ENCODE data around the gene CIART.

DNA sequence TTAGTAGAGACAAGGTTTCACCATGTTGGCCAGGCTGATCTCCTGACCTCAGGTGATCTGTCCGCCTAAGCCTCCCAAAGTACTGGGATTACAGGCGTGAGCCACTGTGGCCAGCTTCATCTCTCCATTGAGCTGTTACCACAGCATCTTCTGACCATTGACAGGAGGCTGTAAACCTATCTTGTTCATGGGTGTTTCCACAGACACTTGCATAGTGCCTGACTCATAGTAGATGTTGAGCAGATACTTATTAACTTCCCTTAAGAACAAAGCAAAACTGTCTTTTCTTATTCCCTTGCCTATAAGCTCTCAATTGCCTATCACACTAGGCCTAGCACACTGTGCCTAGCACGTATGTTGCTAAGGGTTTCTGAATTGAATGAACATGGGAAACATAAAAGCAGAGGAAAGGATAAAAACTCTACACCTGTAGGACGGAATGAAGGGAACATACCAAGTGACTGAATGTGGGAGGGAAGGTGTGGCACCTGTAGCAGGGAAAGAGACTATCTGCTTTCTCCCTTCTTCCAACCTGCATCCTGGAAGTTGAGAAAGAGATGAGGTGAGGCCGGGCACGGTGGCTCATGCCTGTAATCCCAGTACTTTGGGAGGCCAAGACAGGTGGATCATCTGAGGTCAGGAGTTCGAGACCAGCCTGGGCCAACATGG lies 10.9 kb upstream of the CIART start:
- TF ChIP-seq NRF1 (conservative IDR thresholded peaks at IDR 0.05; ENCODE audit: low read depth, low read length) = no peak
- TF ChIP-seq SMAD5 (IDR thresholded peaks at IDR 0.05; ENCODE audit: low read depth) = no peak
- no peak for TF ChIP-seq RFX5 (IDR thresholded peaks at IDR 0.05; ENCODE audit: low read depth, low read length)
